Sigmoid colon (tissue), 4 donors: Measurements from ENCODE around the gene PHLPP1.

Experiments used
- CTCF ChIP-seq, 4 experiments: fragments of 450-650 bp in 3 of 4; fragments of 200-600 bp in 1 of 4; IDR thresholded peaks; one replicate each; pipeline ENCODE4 v1.5.1; 2016 to 2019; ENCODE audit warnings: antibody characterized with exemption in 4 of 4, mild to moderate bottlenecking in 3 of 4, moderate library complexity in 2 of 4
- EP300 ChIP-seq, 4 donors: sonication (generic); formaldehyde crosslinking; IDR thresholded peaks; one replicate each; pipeline ENCODE4 v1.6.1; 2017; ENCODE audit warnings: antibody characterized with exemption in 4 of 4
- POLR2A ChIP-seq, 2 donors: fragments of 450-650 bp; IDR thresholded peaks; one replicate each; pipeline ENCODE4 v1.6.1; 2016; ENCODE audit warnings: antibody characterized with exemption in 2 of 2, mild to moderate bottlenecking in 2 of 2, moderate library complexity in 2 of 2
- POLR2AphosphoS5 ChIP-seq, 4 donors: sonication (generic); formaldehyde crosslinking; IDR thresholded peaks; one replicate each; pipeline ENCODE4 v1.6.1; 2017; ENCODE audit warnings: antibody characterized with exemption in 4 of 4

GRCh38 chr18:62759704-62760402 lies 44.5 kb downstream of the PHLPP1 start:
- no peak for TF ChIP-seq POLR2A (IDR thresholded peaks at IDR 0.05)
- no peak for TF ChIP-seq CTCF (IDR thresholded peaks at IDR 0.05)
- TF ChIP-seq POLR2AphosphoS5 (IDR thresholded peaks at IDR 0.05), result no peak
- TF ChIP-seq EP300 (IDR thresholded peaks at IDR 0.05), result no peak
